HAP-1 (cell line): Measurements from ENCODE around the gene ZBTB7C.

Experiments used
- DNase-seq, 2 experiments: peaks; one replicate each; pipeline ENCODE4 v3.0.0-alpha.2; 2016 to 2020; ENCODE audit warnings: low spot score in 2 of 2
- H3K27me3 ChIP-seq: fragments of 250-450 bp; sonication (Bioruptor Pico); 2 replicates; pipeline ENCODE4 v1.5.1; 2020; ENCODE audit warnings: low read depth, mild to moderate bottlenecking, moderate library complexity
- H3K36me3 ChIP-seq: fragments of 250-450 bp; sonication (Bioruptor Pico); replicated peaks from 2 replicates; pipeline ENCODE4 v1.5.1; 2020; ENCODE audit warnings: mild to moderate bottlenecking
- H3K4me1 ChIP-seq: fragments of 250-450 bp; sonication (Bioruptor Pico); 2 replicates; pipeline ENCODE4 v1.5.1; 2020; ENCODE audit warnings: mild to moderate bottlenecking
- H3K4me3 ChIP-seq: fragments of 250-450 bp; sonication (Bioruptor Pico); 2 replicates; pipeline ENCODE4 v1.5.1; 2020; ENCODE audit warnings: mild to moderate bottlenecking, moderate library complexity
- H3K9me3 ChIP-seq: fragments of 250-450 bp; sonication (Bioruptor Pico); 2 replicates; pipeline ENCODE4 v1.5.1; 2020; ENCODE audit warnings: mild to moderate bottlenecking, moderate library complexity
- in situ Hi-C: fragments of 300-500 bp; cut with MboI; formaldehyde crosslinking; loops from 3 replicates; pipeline ENCODE4 v1.14.3; 2020; ENCODE audit warnings: low sequenced_read_pairs, inconsistent platforms, mixed read lengths

Gene ZBTB7C

DNA sequence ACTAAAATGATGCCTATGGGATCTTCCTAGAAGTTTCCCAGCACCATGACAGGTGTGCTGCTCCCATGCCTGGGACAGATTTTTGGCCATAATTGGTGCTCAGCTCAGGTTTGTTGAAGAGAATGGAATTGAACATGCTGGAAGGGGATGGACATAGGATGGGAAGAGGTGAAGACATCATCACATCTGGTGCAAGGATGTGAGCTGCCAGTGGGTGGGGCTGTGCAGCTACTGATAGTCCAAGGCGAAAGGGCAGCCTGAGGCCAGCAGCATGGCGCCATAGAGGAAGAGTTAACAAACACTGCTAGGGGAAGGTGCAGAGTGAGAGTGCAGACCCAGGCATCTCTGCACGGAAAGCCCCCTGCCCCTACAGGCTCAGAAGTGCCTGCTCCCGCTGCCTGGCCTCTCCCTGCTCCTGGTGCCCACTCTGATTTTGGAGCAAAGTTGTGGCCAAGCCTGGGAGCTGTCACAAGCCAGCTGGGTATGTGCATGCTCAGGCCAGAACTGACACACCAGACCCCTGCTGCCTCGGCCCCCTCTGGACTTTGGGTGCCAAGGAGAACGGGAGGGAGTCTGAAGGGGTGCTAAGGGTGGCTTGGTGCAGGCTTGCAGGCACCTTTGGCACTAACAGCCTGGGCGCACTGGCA is 178.6 kb downstream of the ZBTB7C start:
- in situ Hi-C loops, result no loop called here
- no peak overlapping the region for H3K4me3 ChIP-seq
- no peaks in the 10 kb centered on the region for H3K4me1 ChIP-seq
- DNase-seq, result peak; percentile 32 to 70
- peaks cover 7% of the 10 kb centered on the region; the same call in 1 of the 2 replicates for H3K27me3 ChIP-seq
- no peaks in the 10 kb centered on the region for H3K9me3 ChIP-seq
- H3K36me3 ChIP-seq, result no peaks in the 10 kb centered on the region

DNA sequence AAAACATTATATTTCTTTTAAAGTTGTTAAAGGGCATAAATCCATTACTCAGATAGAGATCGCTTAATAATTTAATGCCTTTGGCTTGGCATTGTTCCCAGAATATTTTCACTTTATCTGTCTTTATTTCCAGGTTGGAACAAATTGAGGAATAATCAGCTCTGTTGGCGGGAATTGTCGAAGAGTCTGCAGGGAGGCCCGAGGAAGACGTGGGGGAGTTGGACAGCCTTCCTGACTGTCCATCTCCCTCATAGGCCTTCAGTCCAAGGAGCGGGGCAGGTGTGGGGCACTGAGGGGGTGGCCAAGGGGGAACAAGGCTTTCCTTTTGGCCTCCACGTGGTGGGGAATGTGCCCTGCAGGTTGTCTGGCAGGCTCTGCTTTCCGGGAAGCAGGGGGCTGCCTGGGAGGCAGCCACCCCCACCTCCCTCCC is 179.6 kb downstream of the ZBTB7C start:
- no peak for DNase-seq
- in situ Hi-C loops, result no loop called here
- Histone ChIP-seq H3K9me3 (no peaks in the 10 kb centered on the region), H3K4me1 (no peaks in the 10 kb centered on the region), H3K36me3 (no peaks in the 10 kb centered on the region), H3K4me3 (no peak overlapping the region), H3K27me3 (no peaks in the 10 kb centered on the region)

DNA sequence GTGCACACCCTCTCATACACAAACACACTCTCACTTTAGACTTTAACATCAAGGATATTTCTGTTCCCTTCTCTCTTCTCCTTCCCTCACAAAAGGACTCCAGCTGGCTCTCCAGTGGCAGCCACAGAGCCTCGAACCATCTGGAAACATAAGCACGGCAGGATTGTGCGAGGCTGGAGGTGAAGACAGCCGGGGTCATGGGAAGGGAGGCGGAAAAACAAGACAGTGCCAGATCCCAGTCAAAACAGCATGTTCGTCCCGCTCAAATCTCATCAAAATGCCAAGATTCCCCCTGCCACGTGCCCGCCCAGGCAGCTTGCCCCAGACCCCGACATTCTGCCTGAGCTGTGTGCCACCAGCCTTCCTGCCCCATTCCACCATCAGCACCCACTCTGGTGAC is 180.3 kb downstream of the ZBTB7C start:
- H3K27me3 ChIP-seq, result no peaks in the 10 kb centered on the region
- H3K4me3 ChIP-seq, result no peak overlapping the region
- no peaks in the 10 kb centered on the region for H3K4me1 ChIP-seq
- no peaks in the 10 kb centered on the region for H3K9me3 ChIP-seq
- in situ Hi-C loops, result no loop called here
- no peak for DNase-seq
- H3K36me3 ChIP-seq, result no peaks in the 10 kb centered on the region

DNA sequence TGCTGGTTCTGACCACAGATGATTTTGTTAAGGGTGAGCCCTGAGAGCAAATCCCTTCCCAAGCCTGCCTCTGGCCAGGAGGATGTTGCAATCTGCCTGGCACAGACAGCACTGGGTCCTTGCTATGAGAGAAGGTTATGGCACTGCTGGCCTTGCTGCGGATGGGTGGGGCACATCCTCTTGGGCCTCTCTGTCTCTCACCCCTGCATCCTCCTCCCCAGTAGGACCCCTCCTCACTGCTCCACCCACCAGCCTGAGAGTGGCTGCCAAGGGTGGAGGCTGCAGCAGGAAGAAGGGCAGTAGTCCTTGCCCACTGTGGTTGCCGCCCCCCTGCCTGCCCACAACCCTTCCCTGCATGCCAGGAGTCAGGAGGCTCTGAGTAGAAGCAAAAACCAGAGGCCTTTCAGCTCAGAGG is 180.9 kb downstream of the ZBTB7C start:
- Histone ChIP-seq H3K9me3 (no peaks in the 10 kb centered on the region), H3K36me3 (no peaks in the 10 kb centered on the region), H3K4me1 (no peaks in the 10 kb centered on the region), H3K4me3 (no peak overlapping the region), H3K27me3 (no peaks in the 10 kb centered on the region)
- DNase-seq, result no peak
- in situ Hi-C loops, result no loop called here

DNA sequence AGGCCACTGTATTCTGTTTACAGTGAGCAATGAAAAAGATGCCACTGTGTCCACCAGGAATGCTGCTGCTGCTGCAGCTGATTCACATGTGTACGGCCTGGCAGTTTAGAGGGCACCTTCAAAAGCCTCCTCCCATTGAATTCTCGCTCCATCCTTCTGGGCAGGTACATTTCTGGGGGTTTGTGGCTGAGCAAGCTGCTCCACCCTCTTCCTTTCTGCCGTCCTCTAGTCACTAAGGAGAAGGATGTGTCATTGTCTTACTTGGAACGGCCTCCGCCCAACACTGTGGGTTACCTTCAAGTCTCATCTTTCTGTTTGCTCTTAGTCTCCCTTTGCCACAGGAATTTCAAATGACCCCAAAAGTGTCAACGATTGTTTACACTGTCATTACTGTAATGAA is 182.0 kb downstream of the ZBTB7C start:
- Histone ChIP-seq H3K36me3 (no peaks in the 10 kb centered on the region), H3K4me1 (no peaks in the 10 kb centered on the region), H3K27me3 (no peaks in the 10 kb centered on the region), H3K9me3 (no peaks in the 10 kb centered on the region), H3K4me3 (no peak overlapping the region)
- DNase-seq, result no peak
- in situ Hi-C loops, result no loop called here

DNA sequence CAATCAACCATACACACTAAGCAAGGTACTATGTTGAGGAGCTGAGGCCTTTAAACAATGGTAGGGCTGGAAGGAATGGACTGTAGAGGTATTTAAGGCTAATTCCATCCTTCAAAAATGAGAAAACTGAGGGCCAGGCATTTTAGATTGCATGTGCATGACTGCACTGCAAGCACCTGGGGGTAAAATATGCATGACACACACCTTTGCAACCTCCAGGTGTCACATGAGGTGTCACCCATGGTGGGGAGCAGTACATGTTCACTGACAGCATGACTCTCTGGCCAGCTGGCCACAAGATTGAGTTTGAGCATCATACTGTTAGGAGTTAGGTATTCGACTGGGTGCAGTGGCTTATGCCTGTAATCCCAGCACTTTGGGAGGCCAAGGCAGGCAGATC is 182.8 kb downstream of the ZBTB7C start:
- in situ Hi-C loops, result no loop called here
- Histone ChIP-seq H3K4me3 (no peak overlapping the region), H3K36me3 (no peaks in the 10 kb centered on the region), H3K9me3 (no peaks in the 10 kb centered on the region), H3K27me3 (no peaks in the 10 kb centered on the region), H3K4me1 (no peaks in the 10 kb centered on the region)
- DNase-seq, result no peak

DNA sequence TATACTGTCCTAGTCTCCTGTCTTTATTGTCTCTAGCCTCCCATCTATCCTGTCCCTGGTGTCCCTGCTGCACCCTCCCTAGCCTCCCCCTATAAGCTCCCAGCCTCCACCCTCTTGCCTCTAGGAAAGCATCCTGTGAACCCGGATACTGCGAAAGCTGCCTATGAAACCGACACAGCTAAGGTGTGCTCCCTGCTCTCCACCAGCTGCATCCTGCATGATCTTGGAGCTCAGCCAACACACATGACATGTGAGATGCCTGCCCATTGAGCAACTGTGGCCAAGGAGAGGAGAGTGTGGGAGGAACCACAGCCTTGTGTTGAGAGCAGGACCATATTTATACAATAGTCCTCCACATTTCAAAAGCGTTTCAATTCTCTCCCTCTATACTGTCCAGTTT is 187.1 kb downstream of the ZBTB7C start:
- no peak for DNase-seq
- Histone ChIP-seq H3K9me3 (no peaks in the 10 kb centered on the region), H3K4me1 (no peaks in the 10 kb centered on the region), H3K27me3 (no peaks in the 10 kb centered on the region), H3K36me3 (no peaks in the 10 kb centered on the region), H3K4me3 (no peak overlapping the region)
- in situ Hi-C loops, result no loop called here

DNA sequence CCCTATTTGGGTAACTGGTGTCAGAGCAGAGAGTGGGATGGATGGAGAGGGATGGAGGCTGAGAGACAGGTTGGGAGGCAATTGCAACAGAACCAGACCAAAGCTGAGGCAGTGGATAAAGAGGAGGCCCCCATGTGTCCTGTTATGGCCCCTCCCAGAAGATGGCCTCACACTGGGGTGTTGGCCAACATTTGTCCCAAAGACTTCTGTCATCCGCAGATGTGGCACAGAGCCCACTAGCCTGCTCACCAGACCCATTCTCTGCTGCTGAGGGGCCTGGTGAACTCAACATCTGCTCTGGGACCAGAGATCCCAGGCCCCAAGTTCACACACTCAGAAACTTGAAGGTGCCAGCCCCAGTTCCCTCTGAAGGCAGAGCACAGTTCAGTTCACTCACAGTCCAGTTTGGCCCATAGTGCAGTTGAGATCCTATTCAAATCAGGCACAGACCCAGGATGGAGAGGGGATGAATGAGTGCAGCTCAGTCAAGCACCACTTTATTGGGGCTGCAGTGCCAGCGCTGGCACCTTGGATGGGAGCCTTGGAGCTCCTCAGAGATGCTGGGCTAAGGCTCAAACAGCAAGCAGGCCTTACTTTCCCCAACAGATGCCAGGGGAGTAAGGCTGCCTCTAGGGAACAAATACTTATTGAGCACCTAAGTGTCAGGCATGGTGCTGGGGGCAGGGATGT is 189.2 kb downstream of the ZBTB7C start:
- no peaks in the 10 kb centered on the region for H3K27me3 ChIP-seq
- H3K36me3 ChIP-seq, result no peaks in the 10 kb centered on the region
- in situ Hi-C loops, result no loop called here
- DNase-seq, result no peak
- no peaks in the 10 kb centered on the region for H3K4me1 ChIP-seq
- H3K4me3 ChIP-seq, result no peak overlapping the region
- no peaks in the 10 kb centered on the region for H3K9me3 ChIP-seq

DNA sequence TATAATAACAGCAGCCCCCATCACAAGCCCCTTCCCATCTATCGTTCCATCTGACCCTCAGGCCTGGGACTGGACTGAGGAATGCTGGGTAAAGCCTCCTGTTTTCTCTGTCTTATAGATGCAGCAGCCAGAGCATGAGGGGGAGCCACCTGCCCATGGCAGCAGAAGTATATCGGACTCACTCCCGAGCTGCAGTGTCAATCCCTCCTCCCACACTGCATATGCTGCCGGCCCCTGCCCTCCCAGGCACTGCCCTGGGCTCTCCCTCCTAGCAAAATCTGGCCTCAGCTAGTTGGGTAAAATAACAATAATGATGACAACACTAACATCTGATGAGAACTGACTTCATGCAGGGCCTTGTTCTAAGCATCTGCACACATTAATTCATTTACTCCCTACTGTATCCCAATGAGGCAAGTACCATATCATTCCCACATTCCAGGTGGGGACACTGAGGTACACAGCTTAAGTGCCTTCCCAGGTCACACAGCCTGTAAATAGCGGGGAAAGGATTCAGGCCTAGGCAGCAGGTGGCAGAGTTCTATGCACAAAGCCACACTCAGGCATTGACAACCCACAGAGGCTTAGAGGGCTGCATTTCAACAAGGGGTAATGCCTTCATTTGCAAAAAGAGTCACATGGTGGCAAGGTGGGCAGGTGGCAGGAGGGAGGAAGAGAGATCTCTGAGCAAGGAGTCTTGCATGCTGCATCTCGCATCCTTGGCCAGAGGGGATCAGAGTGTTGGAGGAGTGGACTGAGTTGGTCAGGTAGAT is 190.0 kb downstream of the ZBTB7C start:
- Histone ChIP-seq H3K36me3 (no peaks in the 10 kb centered on the region), H3K4me1 (no peaks in the 10 kb centered on the region), H3K9me3 (no peaks in the 10 kb centered on the region), H3K27me3 (no peaks in the 10 kb centered on the region), H3K4me3 (no peak overlapping the region)
- DNase-seq, result no peak
- in situ Hi-C loops, result no loop called here

DNA sequence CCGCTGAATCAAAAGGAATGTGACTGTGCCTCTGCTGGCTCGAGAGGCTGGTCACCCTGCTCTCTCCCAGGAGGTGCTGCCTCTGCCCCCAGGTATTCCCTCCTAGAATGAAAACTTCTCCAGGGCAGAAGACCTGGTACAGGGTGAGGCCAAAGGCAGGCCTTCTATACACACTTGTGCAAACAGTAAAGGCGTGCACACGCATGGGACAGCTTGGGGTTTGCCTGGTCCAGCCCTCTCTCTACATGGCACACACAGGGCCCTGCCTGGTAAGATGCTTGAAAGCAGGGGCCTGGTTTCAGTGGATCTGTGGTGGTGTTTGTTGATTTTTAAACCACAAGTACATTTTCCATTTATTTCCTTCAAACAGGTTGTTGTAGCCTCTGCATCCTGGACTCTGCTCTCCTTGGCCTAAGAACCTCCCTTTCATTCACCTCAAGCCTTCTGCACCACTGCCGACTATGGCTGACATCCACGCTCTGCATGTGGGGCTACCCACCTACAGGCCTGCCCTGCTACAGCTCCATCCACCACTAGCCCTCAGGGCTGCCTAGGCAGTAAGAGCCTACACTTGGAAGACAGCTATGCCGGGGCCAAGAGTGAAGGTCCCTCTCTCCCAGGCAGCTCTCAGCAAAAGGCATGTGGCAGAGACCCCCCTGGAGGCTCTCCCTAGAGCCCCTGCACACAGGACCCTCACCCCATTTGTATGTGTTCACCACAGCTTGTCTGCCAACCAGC is 190.7 kb downstream of the ZBTB7C start:
- Histone ChIP-seq H3K4me1 (no peaks in the 10 kb centered on the region), H3K36me3 (no peaks in the 10 kb centered on the region), H3K4me3 (no peak overlapping the region), H3K27me3 (no peaks in the 10 kb centered on the region), H3K9me3 (no peaks in the 10 kb centered on the region)
- in situ Hi-C loops, result no loop called here
- no peak for DNase-seq

DNA sequence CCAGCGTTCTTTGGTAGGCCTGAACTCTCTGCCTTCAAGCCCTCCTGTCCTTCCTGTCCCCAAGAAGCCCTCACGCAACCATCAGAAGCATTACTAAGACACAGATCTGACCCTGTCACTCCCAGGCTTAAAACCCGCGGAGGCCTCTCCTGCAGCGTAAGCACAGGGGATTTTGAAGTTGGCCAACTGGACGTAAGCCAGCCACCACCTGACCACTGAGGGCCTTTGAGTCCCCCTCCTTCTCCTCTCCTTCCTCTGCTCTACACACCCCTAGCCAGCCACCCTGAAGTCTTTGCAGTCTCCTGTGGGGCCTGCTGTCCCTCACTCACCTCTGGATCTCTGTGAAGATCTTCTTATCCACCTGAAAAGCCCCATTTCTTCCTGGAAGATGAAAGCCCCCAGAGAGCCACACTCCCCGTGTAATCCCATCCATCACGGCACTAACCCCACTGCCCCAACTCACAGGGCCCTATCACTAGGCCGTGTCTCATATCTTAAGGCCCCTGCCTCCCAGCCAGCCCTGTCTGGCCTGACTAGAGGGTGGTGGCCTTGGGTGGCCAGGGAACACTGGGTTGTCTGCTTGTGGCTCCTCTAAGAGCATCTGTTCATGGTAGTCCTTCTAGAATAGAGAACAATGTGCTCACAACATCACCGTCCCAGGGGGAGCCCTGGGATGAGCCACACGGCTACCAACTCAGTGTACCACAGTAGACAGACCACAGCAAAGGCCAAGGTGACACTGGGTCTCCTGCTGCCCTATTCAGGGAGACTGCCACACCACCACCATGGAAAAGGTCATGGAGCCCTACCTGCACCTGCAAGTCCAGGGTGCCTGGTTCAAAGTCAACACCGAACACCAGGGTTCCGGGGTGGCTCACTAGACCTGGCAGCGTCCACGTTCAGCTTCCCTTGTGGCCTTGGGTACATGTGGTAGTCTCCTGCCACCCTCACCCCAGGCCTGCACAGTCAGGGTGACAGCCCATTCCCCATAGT is 191.6 kb downstream of the ZBTB7C start:
- Histone ChIP-seq H3K9me3 (no peaks in the 10 kb centered on the region), H3K4me3 (no peak overlapping the region), H3K4me1 (no peaks in the 10 kb centered on the region), H3K27me3 (no peaks in the 10 kb centered on the region), H3K36me3 (no peaks in the 10 kb centered on the region)
- in situ Hi-C loops, result no loop called here
- no peak for DNase-seq

DNA sequence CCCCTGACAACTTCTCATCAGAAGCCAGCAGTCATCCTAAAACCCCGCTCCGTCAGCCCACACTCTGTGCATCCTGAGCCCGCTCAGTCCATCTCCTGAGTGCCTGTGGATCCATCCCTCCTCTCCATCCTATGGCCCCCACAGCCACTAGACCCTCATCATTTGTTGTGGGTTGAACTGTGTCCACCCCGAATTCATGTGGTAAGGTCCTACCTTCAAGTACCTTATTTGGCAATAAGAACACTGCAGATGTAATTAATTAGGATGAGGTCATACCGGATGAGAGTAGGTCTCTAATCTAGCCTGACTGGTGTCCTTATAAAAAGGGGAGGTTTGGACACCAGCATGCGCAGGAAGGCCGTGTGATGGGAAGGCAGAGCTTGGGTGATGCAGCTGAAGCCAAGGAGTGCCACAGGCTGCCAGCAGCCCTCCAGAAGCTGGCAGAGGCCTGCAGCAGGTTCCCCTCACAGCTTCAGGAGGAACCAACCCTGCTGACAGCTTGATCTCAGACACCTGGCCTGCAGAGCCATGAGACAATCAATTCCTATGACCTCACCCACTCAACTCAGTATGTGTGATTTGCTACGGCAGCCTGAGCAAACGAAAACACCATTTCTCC is 192.4 kb downstream of the ZBTB7C start:
- DNase-seq, result no peak
- Histone ChIP-seq H3K9me3 (no peaks in the 10 kb centered on the region), H3K4me3 (no peak overlapping the region), H3K4me1 (no peaks in the 10 kb centered on the region), H3K27me3 (no peaks in the 10 kb centered on the region), H3K36me3 (no peaks in the 10 kb centered on the region)
- in situ Hi-C loops, result no loop called here
